IMR-90 (cell line): ENCODE measurements around the gene KRT16. TPM values are rescaled to one million over a fixed set of nuclear protein-coding genes. Genes with fewer than 3 reads are reported as not detected.

Experiments
- ATAC-seq: fragments of 200-7000 bp; cut with Tn5 transposase; 2 replicates; pipeline ENCODE4 v1.9.1; 2020; ENCODE audit warnings: low read depth, mild to moderate bottlenecking, moderate library complexity
- BruUV-seq: library from RNA; stranded (reverse); fragments of 400-500 nt; replicated peaks from 2 replicates; lab custom pipeline; 2021; lab: Mats Ljungman, UMichigan
- CTCF ChIA-PET: fragments of 300-600 bp; formaldehyde crosslinking; extraction: SDS; loops from one replicate; lab custom pipeline; 2021; ENCODE audit warnings: antibody characterized with exemption; lab: Yijun Ruan, JAX
- POLR2A ChIA-PET: fragments of 300-600 bp; sonication (Branson Sonifier 250); formaldehyde crosslinking; loops from one replicate; lab custom pipeline; 2022; ENCODE audit warnings: antibody characterized with exemption; ENCODE audit not compliant: unreplicated experiment; lab: Charles Lee
- DNase-seq: peaks from one replicate; pipeline ENCODE4 v3.0.0; 2013
- H2AFZ ChIP-seq: replicated peaks from 2 replicates; pipeline ENCODE3; 2013; ENCODE audit warnings: low read length, mild to moderate bottlenecking; ENCODE audit not compliant: poor library complexity
- H2AK5ac ChIP-seq: 2 replicates; pipeline ENCODE4 v1.6.1; 2013; ENCODE audit warnings: low read depth, low read length, inconsistent platforms
- H2AK9ac ChIP-seq: replicated peaks from 2 replicates; pipeline ENCODE3; 2013; ENCODE audit warnings: mild to moderate bottlenecking, low read depth, low read length, moderate library complexity; ENCODE audit not compliant: poor library complexity
- H2BK120ac ChIP-seq: 2 replicates; pipeline ENCODE4 v1.6.1; 2013; ENCODE audit warnings: low read depth, low read length, inconsistent platforms
- H2BK15ac ChIP-seq: 3 replicates; pipeline ENCODE4 v1.6.1; 2013; ENCODE audit warnings: low read depth, low read length, inconsistent platforms
- H2BK20ac ChIP-seq: 2 replicates; pipeline ENCODE4 v1.6.1; 2013; ENCODE audit warnings: low read depth, mild to moderate bottlenecking, inconsistent platforms, low read length, moderate library complexity
- H2BK5ac ChIP-seq: 2 replicates; pipeline ENCODE4 v1.6.1; 2013; ENCODE audit warnings: mild to moderate bottlenecking, low read depth, low read length, inconsistent platforms; ENCODE audit not compliant: poor library complexity, severe bottlenecking
- H3K14ac ChIP-seq: replicated peaks from 2 replicates; pipeline ENCODE4 v1.6.1; 2013; ENCODE audit warnings: low read depth, low read length, inconsistent platforms
- H3K18ac ChIP-seq: 2 replicates; pipeline ENCODE4 v1.6.1; 2013; ENCODE audit warnings: low read depth, low read length, control low read depth
- H3K23ac ChIP-seq: 2 replicates; pipeline ENCODE4 v1.6.1; 2013; ENCODE audit warnings: low read depth, low read length, inconsistent platforms
- H3K27ac ChIP-seq: 2 replicates; pipeline ENCODE4 v1.5.1; 2013; ENCODE audit warnings: mild to moderate bottlenecking, control low read depth, low read length; ENCODE audit not compliant: insufficient read depth
- H3K27me3 ChIP-seq: 2 replicates; pipeline ENCODE4 v1.6.1; 2013; ENCODE audit warnings: low read length; ENCODE audit not compliant: control insufficient read depth, insufficient read depth
- H3K36me3 ChIP-seq: 2 replicates; pipeline ENCODE4 v1.6.1; 2013; ENCODE audit warnings: low read length, mixed read lengths; ENCODE audit not compliant: control insufficient read depth, insufficient read depth
- H3K4ac ChIP-seq: 2 replicates; pipeline ENCODE4 v1.6.1; 2013; ENCODE audit warnings: low read depth, low read length, inconsistent platforms
- H3K4me1 ChIP-seq: 2 replicates; pipeline ENCODE4 v1.6.1; 2013; ENCODE audit warnings: low read length, mixed read lengths; ENCODE audit not compliant: control insufficient read depth, insufficient read depth
- H3K4me2 ChIP-seq: 2 replicates; pipeline ENCODE4 v1.6.1; 2013; ENCODE audit warnings: low read depth, mild to moderate bottlenecking, control low read depth, low read length, moderate library complexity
- H3K4me3 ChIP-seq: 2 replicates; pipeline ENCODE4 v1.5.1; 2013; ENCODE audit warnings: low read depth, mild to moderate bottlenecking, control low read depth, low read length, moderate library complexity; ENCODE audit not compliant: insufficient read depth
- H3K56ac ChIP-seq: 2 replicates; pipeline ENCODE4 v1.6.1; 2013; ENCODE audit warnings: low read length, inconsistent platforms; ENCODE audit not compliant: insufficient read depth; ENCODE audit errors: extremely low read depth
- H3K79me1 ChIP-seq, 2 experiments: 2 replicates each; pipeline ENCODE4 v1.6.1; 2013; ENCODE audit warnings: low read length in 2 of 2, inconsistent platforms in 1 of 2, low read depth in 1 of 2
- H3K9ac ChIP-seq: 2 replicates; pipeline ENCODE4 v1.6.1; 2013; ENCODE audit warnings: low read depth, low read length, control low read depth
- H3K9me1 ChIP-seq: 2 replicates; pipeline ENCODE4 v1.6.1; 2013; ENCODE audit warnings: low read length, inconsistent platforms; ENCODE audit not compliant: insufficient read depth
- H3K9me3 ChIP-seq: 2 replicates; pipeline ENCODE4 v1.6.1; 2013; ENCODE audit warnings: low read length; ENCODE audit not compliant: control insufficient read depth, insufficient read depth
- H4K20me1 ChIP-seq: 2 replicates; pipeline ENCODE4 v1.6.1; 2013; ENCODE audit warnings: low read length, inconsistent platforms; ENCODE audit not compliant: insufficient read depth
- H4K5ac ChIP-seq: 2 replicates; pipeline ENCODE4 v1.6.1; 2013; ENCODE audit warnings: mild to moderate bottlenecking, low read depth, low read length, control low read depth
- H4K8ac ChIP-seq, 2 experiments: 2 replicates each; pipeline ENCODE4 v1.6.1; 2013; ENCODE audit warnings: low read depth in 2 of 2, low read length in 2 of 2, control low read depth in 1 of 2, inconsistent platforms in 1 of 2
- H4K91ac ChIP-seq: 2 replicates; pipeline ENCODE4 v1.6.1; 2013; ENCODE audit warnings: low read depth, low read length, inconsistent platforms; ENCODE audit not compliant: insufficient read depth
- BHLHE40 ChIP-seq: fragments of 150-350 bp; IDR thresholded peaks from 2 replicates; pipeline ENCODE4 v1.6.1; 2016; ENCODE audit warnings: mild to moderate bottlenecking, low read depth, low read length
- CEBPB ChIP-seq: IDR thresholded peaks from 2 replicates; pipeline ENCODE4 v1.6.1; 2012; ENCODE audit warnings: low read depth, low read length, improper control_type of control experiment
- CHD1 ChIP-seq: IDR thresholded peaks from 2 replicates; pipeline ENCODE4 v1.6.1; 2012; ENCODE audit warnings: low read depth, low read length, improper control_type of control experiment
- CTCF ChIP-seq: conservative IDR thresholded peaks from 2 replicates; pipeline ENCODE4 v1.5.1; 2012; ENCODE audit warnings: mild to moderate bottlenecking, low read depth, low read length, improper control_type of control experiment
- ELK1 ChIP-seq: fragments of 150-350 bp; IDR thresholded peaks from 2 replicates; pipeline ENCODE4 v1.6.1; 2016; ENCODE audit warnings: low read depth, mild to moderate bottlenecking, low read length, moderate library complexity, borderline replicate concordance
- FOS ChIP-seq: fragments of 150-350 bp; IDR thresholded peaks from 2 replicates; pipeline ENCODE4 v1.6.1; 2016; ENCODE audit warnings: low read depth, low read length
- MAFK ChIP-seq: IDR thresholded peaks from 2 replicates; pipeline ENCODE4 v1.6.1; 2012; ENCODE audit warnings: low read depth, low read length, improper control_type of control experiment
- MAZ ChIP-seq: IDR thresholded peaks from 2 replicates; pipeline ENCODE4 v1.6.1; 2012; ENCODE audit warnings: low read depth, mild to moderate bottlenecking, low read length, improper control_type of control experiment, moderate library complexity, borderline replicate concordance
- MXI1 ChIP-seq: IDR thresholded peaks from 2 replicates; pipeline ENCODE4 v1.6.1; 2012; ENCODE audit warnings: low read depth, mild to moderate bottlenecking, low read length, moderate library complexity, borderline replicate concordance
- NFE2L2 ChIP-seq: fragments of 150-350 bp; IDR thresholded peaks from 2 replicates; pipeline ENCODE4 v1.6.1; 2016; ENCODE audit warnings: low read depth, mild to moderate bottlenecking, low read length
- POLR2A ChIP-seq: IDR thresholded peaks from 2 replicates; pipeline ENCODE4 v1.6.1; 2012; ENCODE audit warnings: mild to moderate bottlenecking, low read depth, low read length
- RAD21 ChIP-seq: IDR thresholded peaks from 2 replicates; pipeline ENCODE4 v1.6.1; 2012; ENCODE audit warnings: low read length, improper control_type of control experiment
- RCOR1 ChIP-seq: IDR thresholded peaks from 2 replicates; pipeline ENCODE4 v1.6.1; 2012; ENCODE audit warnings: mild to moderate bottlenecking, low read length, improper control_type of control experiment; ENCODE audit not compliant: insufficient replicate concordance
- RFX5 ChIP-seq: IDR thresholded peaks from 2 replicates; pipeline ENCODE4 v1.8.0; 2012; ENCODE audit warnings: low read depth, mild to moderate bottlenecking, low read length, moderate library complexity
- SMC3 ChIP-seq: fragments of 150-350 bp; IDR thresholded peaks from 2 replicates; pipeline ENCODE4 v1.6.1; 2016; ENCODE audit warnings: low read depth, mild to moderate bottlenecking, antibody characterized with exemption, low read length, moderate library complexity
- USF2 ChIP-seq: fragments of 150-350 bp; IDR thresholded peaks from 2 replicates; pipeline ENCODE4 v1.6.1; 2017; ENCODE audit warnings: mild to moderate bottlenecking, antibody characterized with exemption, low read length, low read depth
- WGBS, 2 experiments: methylation state at CpG; one replicate each; pipeline versions ENCODE4 v1.1.5 to v1.1.7; 2013; ENCODE audit warnings: missing lambda C conversion rate in 2 of 2; ENCODE audit not compliant: insufficient read length in 1 of 2; ENCODE audit errors: extremely low coverage in 2 of 2; 5-methylcytosine and 5-hydroxymethylcytosine counted together
- dilution Hi-C: fragments of 300-500 bp; cut with HindIII; formaldehyde crosslinking; loops from one replicate; pipeline ENCODE4 v1.14.3; 2018; ENCODE audit warnings: low sequenced_read_pairs; ENCODE audit not compliant: unreplicated experiment
- in situ Hi-C: fragments of 300-500 bp; cut with MboI; formaldehyde crosslinking; loops from 3 replicates; pipeline ENCODE4 v1.14.3; 2019; ENCODE audit warnings: low sequenced_read_pairs, inconsistent platforms, mixed read lengths
- intact Hi-C: fragments of 100-400 bp; cut with micrococcal nuclease; formaldehyde crosslinking; loops from 2 replicates; pipeline ENCODE4 v1.10.0; 2022
- polyA plus RNA-seq, 3 experiments: library from polyadenylated mRNA; depleted of rRNA; stranded (reverse); fragments of >200 nt; gene quantifications; 2 replicates each; pipeline ENCODE4 v1.2.3, GENCODE V29; 2012; ENCODE audit warnings: low replicate concordance in 1 of 3
- total RNA-seq: library from RNA; depleted of rRNA; stranded (reverse); fragments of >200 nt; gene quantifications from 2 replicates; pipeline ENCODE4 v1.2.3, GENCODE V29; 2012

KRT16 gene
- total and polyA plus RNA-seq, 2 of the 4 experiments (the other 2 are of a cell fraction), result not detected

GRCh38 chr17:41657936-41658335 is 45.4 kb upstream of the KRT16 start:
- no peak overlapping the region for H3K9ac ChIP-seq
- peaks cover 3% of the 10 kb centered on the region; the same call in 1 of the 2 replicates for H3K27me3 ChIP-seq
- H3K14ac ChIP-seq, result no peak overlapping the region
- no peaks in the 10 kb centered on the region for H3K9me3 ChIP-seq
- in situ Hi-C loops (loop anchor here (25.0 kb wide), 1 partner anchor 1296 kb away; the partner anchor contains the start of gene GJD3), intact Hi-C loops (no loop called here), dilution Hi-C loops (no loop called here)
- no TSS peak for BruUV-seq
- H2AFZ ChIP-seq, result no peak overlapping the region
- no peak overlapping the region for H3K56ac ChIP-seq
- no peaks in the 10 kb centered on the region for H3K36me3 ChIP-seq
- H3K79me1 ChIP-seq, result no peaks in the 10 kb centered on the region
- H3K27ac ChIP-seq, result no peak overlapping the region
- no peak overlapping the region for H2AK5ac ChIP-seq
- no peak overlapping the region for H2BK5ac ChIP-seq
- no peak overlapping the region for H4K91ac ChIP-seq
- H3K4ac ChIP-seq, result no peak overlapping the region
- CTCF ChIA-PET, result no interaction called here
- H3K9me1 ChIP-seq, result no peaks in the 10 kb centered on the region
- H2AK9ac ChIP-seq, result no peak overlapping the region
- no peak overlapping the region for H4K5ac ChIP-seq
- no peaks in the 10 kb centered on the region for H3K4me1 ChIP-seq
- WGBS, 2 experiments, result 81% methylated on average over 4 of the region's 12 CpGs; no CpG with 5 or more reads in 1 of the 2 experiments
- TF ChIP-seq CHD1 (no peak), MAFK (no peak), CEBPB (no peak), RCOR1 (no peak), MXI1 (no peak), RFX5 (no peak), RAD21 (no peak), MAZ (no peak), SMC3 (no peak), FOS (no peak), USF2 (no peak), ELK1 (no peak), NFE2L2 (no peak), POLR2A (no peak), BHLHE40 (no peak), CTCF (no peak)
- no peak overlapping the region for H3K18ac ChIP-seq
- H3K23ac ChIP-seq, result no peak overlapping the region
- ATAC-seq (no peak), DNase-seq (no peak)
- H2BK15ac ChIP-seq, result no peak overlapping the region
- H3K4me2 ChIP-seq, result no peak overlapping the region
- POLR2A ChIA-PET, result no interaction called here
- no peaks in the 10 kb centered on the region for H4K20me1 ChIP-seq
- H2BK20ac ChIP-seq, result no peak overlapping the region
- H4K8ac ChIP-seq, result no peak overlapping the region
- no peak overlapping the region for H3K4me3 ChIP-seq
- no peak overlapping the region for H2BK120ac ChIP-seq
